Measurements from ENCODE around the gene FAM3B. TPM values are rescaled to one million over a fixed set of nuclear protein-coding genes. Genes with fewer than 3 reads are reported as not detected.

The FAM3B gene
- total RNA-seq, 1 donor from 2014 or later: not detected

GRCh38 chr21:41367945-41368734 is 51.5 kb downstream of the FAM3B start:
- intact Hi-C loops (cut with micrococcal nuclease): loop anchor here (10.0 kb wide), 1 partner anchor 1157 kb away; no protein-coding TSS in a partner anchor

GRCh38 chr21:41368735-41369104 is 52.1 kb downstream of the FAM3B start:
- intact Hi-C loops (cut with micrococcal nuclease): loop anchor here (10.0 kb wide), 1 partner anchor 1156 kb away; no protein-coding TSS in a partner anchor

GRCh38 chr21:41369105-41369919 is 52.7 kb downstream of the FAM3B start:
- intact Hi-C loops (cut with micrococcal nuclease): loop anchor here (10.0 kb wide), 1 partner anchor 1155 kb away; no protein-coding TSS in a partner anchor

GRCh38 chr21:41369920-41370839 is 53.6 kb downstream of the FAM3B start:
- intact Hi-C loops (cut with micrococcal nuclease): loop anchor here (1.0 to 10.0 kb wide), 3 partner anchors 8 to 1155 kb away; partner anchors contain the start of genes MX1 and MX2

GRCh38 chr21:41370840-41371684 is 54.5 kb downstream of the FAM3B start:
- intact Hi-C loops (cut with micrococcal nuclease): loop anchor here (1.0 to 2.0 kb wide), 2 partner anchors 9 to 56 kb away; partner anchors contain the start of genes MX1 and MX2

GRCh38 chr21:41371685-41372030 is 55.1 kb downstream of the FAM3B start:
- intact Hi-C loops (cut with micrococcal nuclease): loop anchor here (2.0 kb wide), 1 partner anchor 55 kb away; the partner anchor contains the start of gene MX1

- intact Hi-C loops (cut with micrococcal nuclease): no loop called here
Measured at GRCh38 chr21:41373253-41373652, 56.7 kb downstream of the FAM3B start.

- intact Hi-C loops (cut with micrococcal nuclease): no loop called here
Measured at GRCh38 chr21:41373763-41374162, 57.2 kb downstream of the FAM3B start.

- intact Hi-C loops (cut with micrococcal nuclease): no loop called here
Measured at GRCh38 chr21:41374177-41374712, 57.6 kb downstream of the FAM3B start.

- intact Hi-C loops (cut with micrococcal nuclease): no loop called here
Measured at GRCh38 chr21:41374867-41375533, 58.4 kb downstream of the FAM3B start.

GRCh38 chr21:41375875-41376274 is 59.3 kb downstream of the FAM3B start:
- intact Hi-C loops (cut with micrococcal nuclease): no loop called here

GRCh38 chr21:41377715-41378114 is 61.1 kb downstream of the FAM3B start:
- intact Hi-C loops (cut with micrococcal nuclease): no loop called here

GRCh38 chr21:41378849-41379248 is 62.2 kb downstream of the FAM3B start:
- intact Hi-C loops (cut with micrococcal nuclease): no loop called here

GRCh38 chr21:41379901-41380300 is 63.3 kb downstream of the FAM3B start:
- intact Hi-C loops (cut with micrococcal nuclease): no loop called here

- intact Hi-C loops (cut with micrococcal nuclease): no loop called here
Measured at GRCh38 chr21:41381731-41382130, 65.1 kb downstream of the FAM3B start.

- intact Hi-C loops (cut with micrococcal nuclease): no loop called here
Measured at GRCh38 chr21:41387042-41387819, 70.6 kb downstream of the FAM3B start.

- intact Hi-C loops (cut with micrococcal nuclease): no loop called here
Measured at GRCh38 chr21:41387824-41388223, 71.2 kb downstream of the FAM3B start.

- intact Hi-C loops (cut with micrococcal nuclease): no loop called here
Measured at GRCh38 chr21:41388259-41388658, 71.7 kb downstream of the FAM3B start.

Measured in T-helper 1 cell treated with Interleukin-12 subunit alpha and Interleukin-12 subunit beta and Interleukin-4 antibody, amounts not matched to agents 30 ng/mL and 1 ng/mL, for 36 hours (primary cell).